ENCODE results near the gene KANSL1L. TPM values are rescaled to one million over a fixed set of nuclear protein-coding genes. Genes with fewer than 3 reads are reported as not detected.
A peak's percentile ranks its signal among the peaks of the same experiment; 100 is the strongest.

Gene KANSL1L
- total RNA-seq, 1 experiment from 2014 or later, result 17.7 TPM

GRCh38 chr2:209986415-209986814 is 184.8 kb downstream of the KANSL1L start:
- no peak overlapping the region for H3K27ac ChIP-seq
- H3K4me1 ChIP-seq (replicated peaks), result no peaks in the 10 kb centered on the region
- DNase-seq (ENCODE audit: low read depth in 1 of 2, low spot score in 2 of 2), result no peak
- H3K9me3 ChIP-seq (replicated peaks), result no peaks in the 10 kb centered on the region
- H3K4me3 ChIP-seq, result no peak overlapping the region
- no peaks in the 10 kb centered on the region for H3K36me3 ChIP-seq
- H3K27me3 ChIP-seq (replicated peaks), result peaks cover 14% of the 10 kb centered on the region; the same call in 1 of the 2 replicates

GRCh38 chr2:209985874-209986273 is 185.3 kb downstream of the KANSL1L start:
- Histone ChIP-seq H3K4me3 (no peak overlapping the region), H3K4me1 (replicated peaks) (no peaks in the 10 kb centered on the region), H3K27me3 (replicated peaks) (peaks cover 14% of the 10 kb centered on the region; the same call in 1 of the 2 replicates), H3K36me3 (no peaks in the 10 kb centered on the region), H3K27ac (no peak overlapping the region), H3K9me3 (replicated peaks) (no peaks in the 10 kb centered on the region)
- no peak for DNase-seq (ENCODE audit: low read depth in 1 of 2, low spot score in 2 of 2)

DNA sequence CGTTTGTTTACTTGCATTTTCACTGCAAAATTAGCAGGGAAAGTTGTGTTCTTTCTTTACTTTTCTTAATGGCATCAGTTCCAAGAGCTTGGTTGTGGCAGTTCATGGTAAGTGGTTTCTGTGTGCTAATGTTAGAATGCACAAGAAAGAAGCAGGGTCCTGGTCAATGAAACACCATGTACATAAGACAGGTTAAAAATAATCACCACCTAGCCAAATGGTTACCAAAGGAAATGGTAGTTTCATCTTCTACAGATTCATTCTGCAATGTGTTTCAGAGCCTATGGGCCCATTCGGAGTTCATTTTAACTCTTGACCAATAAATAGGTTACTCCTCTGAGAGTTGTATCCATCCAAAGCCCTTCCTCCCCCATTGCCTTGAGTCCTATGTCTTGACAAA is 186.9 kb downstream of the KANSL1L start:
- DNase-seq (ENCODE audit: low read depth in 1 of 2, low spot score in 2 of 2), result no peak
- H3K36me3 ChIP-seq, result no peaks in the 10 kb centered on the region
- peaks cover 14% of the 10 kb centered on the region; the same call in 1 of the 2 replicates for H3K27me3 ChIP-seq (replicated peaks)
- no peak overlapping the region for H3K4me3 ChIP-seq
- H3K4me1 ChIP-seq (replicated peaks), result no peaks in the 10 kb centered on the region
- no peaks in the 10 kb centered on the region for H3K9me3 ChIP-seq (replicated peaks)
- no peak overlapping the region for H3K27ac ChIP-seq

- peak in 1 of 2 experiments; percentile 13 for DNase-seq (ENCODE audit: low read depth in 1 of 2, low spot score in 2 of 2)
- Histone ChIP-seq H3K9me3 (replicated peaks) (no peaks in the 10 kb centered on the region), H3K27ac (no peak overlapping the region), H3K4me3 (no peak overlapping the region), H3K36me3 (no peaks in the 10 kb centered on the region), H3K27me3 (replicated peaks) (no peaks in the 10 kb centered on the region), H3K4me1 (replicated peaks) (no peaks in the 10 kb centered on the region)
Measured at GRCh38 chr2:209977386-209978239, 193.6 kb downstream of the KANSL1L start.

DNA sequence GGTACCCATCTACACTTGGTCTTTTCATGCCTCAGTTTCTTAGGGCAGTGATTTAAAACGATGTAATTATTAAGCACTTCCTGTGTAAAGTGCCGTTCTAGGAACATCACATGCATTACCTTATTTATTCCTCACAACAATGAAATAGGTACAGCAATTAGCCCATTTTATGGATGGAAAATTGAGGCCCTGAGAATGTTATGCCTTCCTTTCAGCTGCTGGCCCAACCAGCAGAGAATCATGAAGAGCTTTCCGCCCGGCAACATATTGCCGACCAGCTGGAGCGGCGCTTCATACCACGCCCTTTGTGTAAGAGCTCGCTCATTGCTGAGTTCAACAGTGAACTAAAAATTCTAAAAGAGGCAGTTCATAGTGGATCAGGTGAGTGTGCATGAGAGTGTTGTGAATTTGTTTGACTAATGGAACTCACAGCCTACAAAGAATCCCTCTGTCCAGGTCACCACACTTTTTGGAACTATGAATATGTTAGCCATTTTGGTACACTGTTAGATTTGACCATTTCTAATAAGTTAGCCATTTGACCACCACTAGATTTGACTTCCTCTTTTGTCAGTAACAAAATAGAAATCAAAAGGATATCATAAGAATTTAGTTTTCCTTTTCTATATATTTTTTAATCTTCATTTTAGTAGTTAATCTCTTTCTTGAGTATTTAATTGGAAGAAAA is 194.4 kb downstream of the KANSL1L start:
- DNase-seq (ENCODE audit: low read depth in 1 of 2, low spot score in 2 of 2), result no peak
- H3K27me3 ChIP-seq (replicated peaks), result no peaks in the 10 kb centered on the region
- no peaks in the 10 kb centered on the region for H3K9me3 ChIP-seq (replicated peaks)
- no peaks in the 10 kb centered on the region for H3K36me3 ChIP-seq
- no peak overlapping the region for H3K4me3 ChIP-seq
- no peaks in the 10 kb centered on the region for H3K4me1 ChIP-seq (replicated peaks)
- no peak overlapping the region for H3K27ac ChIP-seq

- no peaks in the 10 kb centered on the region for H3K4me1 ChIP-seq (replicated peaks)
- H3K27me3 ChIP-seq (replicated peaks), result no peaks in the 10 kb centered on the region
- H3K27ac ChIP-seq, result no peak overlapping the region
- H3K36me3 ChIP-seq, result no peaks in the 10 kb centered on the region
- no peaks in the 10 kb centered on the region for H3K9me3 ChIP-seq (replicated peaks)
- H3K4me3 ChIP-seq, result no peak overlapping the region
- no peak for DNase-seq (ENCODE audit: low read depth in 1 of 2, low spot score in 2 of 2)
Measured at GRCh38 chr2:209974576-209974975, 196.6 kb downstream of the KANSL1L start.

GRCh38 chr2:209973328-209973727 is 197.9 kb downstream of the KANSL1L start:
- no peaks in the 10 kb centered on the region for H3K9me3 ChIP-seq (replicated peaks)
- H3K4me1 ChIP-seq (replicated peaks), result no peaks in the 10 kb centered on the region
- no peak overlapping the region for H3K27ac ChIP-seq
- no peak for DNase-seq (ENCODE audit: low read depth in 1 of 2, low spot score in 2 of 2)
- no peak overlapping the region for H3K4me3 ChIP-seq
- H3K27me3 ChIP-seq (replicated peaks), result no peaks in the 10 kb centered on the region
- H3K36me3 ChIP-seq, result no peaks in the 10 kb centered on the region

Other genes with a start within 250 kb of the KANSL1L start
- 87.3 and 101 TPM in 2 replicates for gene RPE, start 168.8 kb downstream of the KANSL1L start, total RNA-seq (2014; rRNA removed; shearing (Covaris generic))
- gene ACADL, start 54.0 kb upstream of the KANSL1L start, total RNA-seq (2014; rRNA removed; shearing (Covaris generic)), result not detected in 2 replicates
- gene MYL1, start 143.8 kb upstream of the KANSL1L start, total RNA-seq (2014; rRNA removed; shearing (Covaris generic)), result not detected in 2 replicates

Measured in SJSA1 (cell line).